SIG-M5 treated with dmso at 0.1 percent for 504 hours (cell line): ENCODE results near the gene PDE6G.
A peak's percentile ranks its signal among the peaks of the same experiment; 100 is the strongest.

Experiments
- DNase-seq: peaks from one replicate; lab custom pipeline; 2025; ENCODE audit not compliant: unreplicated experiment; lab: John Stamatoyannopoulos, UW

The PDE6G gene

GRCh38 chr17:81656118-81656743 lies at the start of gene PDE6G:
Gene PDE6G (minus strand): TSS chr17:81656542. CDS start chr17:81653305, 3,237 bp downstream.
- DNase-seq, result no peak

- DNase-seq, result no peak
Observed at GRCh38 chr17:81705518-81706231, 49.3 kb upstream of the PDE6G start.

- DNase-seq, result no peak
Observed at GRCh38 chr17:81703747-81704654, 47.7 kb upstream of the PDE6G start.

GRCh38 chr17:81702934-81703746 lies 46.8 kb upstream of the PDE6G start, which contains the start of gene MRPL12:
Gene MRPL12 (plus strand): TSS chr17:81703367. CDS start chr17:81703502, 135 bp downstream.
- peak; percentile 91 for DNase-seq

GRCh38 chr17:81701288-81702071 lies 45.1 kb upstream of the PDE6G start:
- DNase-seq, result peak; percentile 58

GRCh38 chr17:81700353-81701287 lies 44.3 kb upstream of the PDE6G start:
- no peak for DNase-seq

GRCh38 chr17:81697261-81698044 lies 41.1 kb upstream of the PDE6G start:
- DNase-seq, result no peak

- no peak for DNase-seq
Observed at GRCh38 chr17:81696218-81696941, 40.0 kb upstream of the PDE6G start.

- DNase-seq, result no peak
Observed at GRCh38 chr17:81695801-81696200, 39.5 kb upstream of the PDE6G start.

- DNase-seq, result no peak
Observed at GRCh38 chr17:81695211-81695610, 38.9 kb upstream of the PDE6G start.

- DNase-seq, result no peak
Observed at GRCh38 chr17:81694810-81695209, 38.5 kb upstream of the PDE6G start.

GRCh38 chr17:81693509-81694210 lies 37.3 kb upstream of the PDE6G start:
- no peak for DNase-seq

- DNase-seq, result no peak
Observed at GRCh38 chr17:81691608-81692007, 35.3 kb upstream of the PDE6G start.

GRCh38 chr17:81691196-81691595 lies 34.9 kb upstream of the PDE6G start:
- no peak for DNase-seq

GRCh38 chr17:81690549-81690948 lies 34.2 kb upstream of the PDE6G start:
- DNase-seq, result no peak

- no peak for DNase-seq
Observed at GRCh38 chr17:81690066-81690465, 33.7 kb upstream of the PDE6G start.

GRCh38 chr17:81688616-81689015 lies 32.3 kb upstream of the PDE6G start:
- DNase-seq, result no peak
